Measurements from ENCODE around the gene CCDC57.

GRCh38 chr17:82058855-82059249, 153.8 kb downstream of the CCDC57 start:
- no peak for TF ChIP-seq CTCF (IDR thresholded peaks at IDR 0.05)
- no peak for TF ChIP-seq EP300 (IDR thresholded peaks at IDR 0.05)
- no peak for TF ChIP-seq POLR2A (IDR thresholded peaks at IDR 0.05)
- TF ChIP-seq POLR2AphosphoS5 (IDR thresholded peaks at IDR 0.05) = no peak

Data from stomach (tissue), 4 donors.